ENCODE measurements around the gene NAV2.

Gene NAV2

GRCh38 chr11:19962801-19963175, 250.2 kb downstream of the NAV2 start:
- Histone ChIP-seq H3K9ac (ENCODE audit: low read length) (no peak overlapping the region), H3K9me2 (replicated peaks; ENCODE audit: insufficient read depth, low read length) (no peaks in the 10 kb centered on the region), H3K27me3 (replicated peaks; ENCODE audit: insufficient read depth, low read length) (no peaks in the 10 kb centered on the region), H3K36me3 (replicated peaks; ENCODE audit: insufficient read depth, low read length) (no peaks in the 10 kb centered on the region), H3F3A (ENCODE audit: insufficient read depth, low read length) (no peaks in the 10 kb centered on the region), H3K4me2 (ENCODE audit: low read depth, low read length) (no peak overlapping the region), H4K20me1 (ENCODE audit: insufficient read depth, low read length) (no peaks in the 10 kb centered on the region), H3K27ac (ENCODE audit: low read length) (no peak overlapping the region), H3K4me3 (ENCODE audit: low read length) (no peak overlapping the region), H3K4me1 (ENCODE audit: low read length) (no peaks in the 10 kb centered on the region), H2AFZ (ENCODE audit: low read length) (no peak overlapping the region), H3K79me2 (ENCODE audit: low read length) (no peaks in the 10 kb centered on the region), H3K9me3 (replicated peaks; ENCODE audit: insufficient read depth, low read length) (no peaks in the 10 kb centered on the region)
- no peak for TF ChIP-seq EZH2phosphoT487 (IDR thresholded peaks at IDR 0.05; ENCODE audit: low read length)
- no peak for TF ChIP-seq CTCF (IDR thresholded peaks at IDR 0.05; ENCODE audit: low read length)
- TF ChIP-seq EZH2 (optimal IDR thresholded peaks at IDR 0.05; ENCODE audit: low read depth, low read length), result no peak
- no peak for DNase-seq

DNA sequence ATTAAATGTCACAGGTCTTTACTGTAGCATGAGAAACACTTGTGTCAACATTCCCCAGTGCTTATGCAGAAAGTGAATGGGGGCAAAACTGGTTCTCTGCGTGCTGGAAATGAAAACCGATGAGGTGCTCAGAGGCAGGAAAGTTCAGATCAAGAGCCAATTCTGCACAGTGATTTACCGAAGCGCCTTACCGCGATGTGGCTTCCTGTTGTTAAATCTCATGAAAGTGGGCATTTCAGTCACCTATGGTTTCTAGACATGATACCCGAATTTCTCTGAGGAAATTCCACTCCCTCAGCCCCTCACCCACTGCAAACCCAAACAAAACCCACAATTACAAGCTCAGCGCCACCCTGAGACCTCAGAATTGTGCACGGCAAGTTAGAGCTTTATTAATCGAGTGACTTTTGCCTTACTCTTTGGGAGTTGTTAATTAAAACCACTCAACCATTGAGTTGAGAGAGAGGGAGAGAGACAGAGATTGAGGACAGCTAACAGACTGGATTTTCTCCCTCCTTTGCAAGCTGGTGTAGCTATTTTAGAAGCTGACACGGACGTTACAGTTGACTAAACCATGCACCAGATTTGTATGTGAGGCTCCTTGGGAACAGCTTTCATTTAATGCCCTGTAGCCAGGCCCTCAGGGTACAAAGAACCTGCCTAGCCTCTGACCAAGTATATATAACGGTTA, 251.2 kb downstream of the NAV2 start:
- no peak overlapping the region for H3K4me3 ChIP-seq (ENCODE audit: low read length)
- no peak overlapping the region for H3K4me2 ChIP-seq (ENCODE audit: low read depth, low read length)
- DNase-seq, result no peak
- no peaks in the 10 kb centered on the region for H3K36me3 ChIP-seq (replicated peaks; ENCODE audit: insufficient read depth, low read length)
- no peak overlapping the region for H3K27ac ChIP-seq (ENCODE audit: low read length)
- no peaks in the 10 kb centered on the region for H3K27me3 ChIP-seq (replicated peaks; ENCODE audit: insufficient read depth, low read length)
- H2AFZ ChIP-seq (ENCODE audit: low read length), result no peak overlapping the region
- H4K20me1 ChIP-seq (ENCODE audit: insufficient read depth, low read length), result peaks cover 4% of the 10 kb centered on the region; the same call in 1 of the 2 replicates
- no peaks in the 10 kb centered on the region for H3K9me3 ChIP-seq (replicated peaks; ENCODE audit: insufficient read depth, low read length)
- no peaks in the 10 kb centered on the region for H3K9me2 ChIP-seq (replicated peaks; ENCODE audit: insufficient read depth, low read length)
- no peaks in the 10 kb centered on the region for H3K79me2 ChIP-seq (ENCODE audit: low read length)
- TF ChIP-seq EZH2phosphoT487 (IDR thresholded peaks at IDR 0.05; ENCODE audit: low read length) (no peak), EZH2 (optimal IDR thresholded peaks at IDR 0.05; ENCODE audit: low read depth, low read length) (no peak), CTCF (IDR thresholded peaks at IDR 0.05; ENCODE audit: low read length) (no peak)
- no peak overlapping the region for H3K9ac ChIP-seq (ENCODE audit: low read length)
- peaks cover 5% of the 10 kb centered on the region for H3K4me1 ChIP-seq (ENCODE audit: low read length)
- H3F3A ChIP-seq (ENCODE audit: insufficient read depth, low read length), result peaks cover 3% of the 10 kb centered on the region; the same call in 1 of the 2 replicates

DNA sequence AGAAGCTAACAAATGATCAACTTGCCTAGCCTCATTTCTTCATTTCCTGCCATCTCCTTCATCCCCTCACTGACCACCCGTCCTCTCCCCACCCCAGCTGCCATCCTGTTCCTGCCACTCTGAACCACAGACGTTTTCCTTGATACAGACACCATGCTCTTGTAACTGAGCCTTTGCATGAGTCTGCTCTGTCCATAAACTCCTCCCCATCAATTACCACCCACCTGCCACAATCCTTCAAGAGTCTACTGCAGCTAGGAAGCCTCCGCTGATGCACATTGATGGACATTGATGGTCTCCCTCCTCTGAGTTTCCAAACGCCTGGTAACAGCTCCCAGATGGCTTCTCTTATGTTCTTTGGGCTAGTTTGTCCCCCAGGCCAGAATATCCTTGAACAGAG, 253.8 kb downstream of the NAV2 start:
- H3K9ac ChIP-seq (ENCODE audit: low read length), result no peak overlapping the region
- peaks cover 15% of the 10 kb centered on the region for H3F3A ChIP-seq (ENCODE audit: insufficient read depth, low read length)
- no peak overlapping the region for H3K27ac ChIP-seq (ENCODE audit: low read length)
- DNase-seq, result no peak
- no peak for TF ChIP-seq CTCF (IDR thresholded peaks at IDR 0.05; ENCODE audit: low read length)
- TF ChIP-seq EZH2 (optimal IDR thresholded peaks at IDR 0.05; ENCODE audit: low read depth, low read length), result no peak
- TF ChIP-seq EZH2phosphoT487 (IDR thresholded peaks at IDR 0.05; ENCODE audit: low read length), result no peak
- no peak overlapping the region for H2AFZ ChIP-seq (ENCODE audit: low read length)
- H3K4me2 ChIP-seq (ENCODE audit: low read depth, low read length), result no peak overlapping the region
- no peaks in the 10 kb centered on the region for H3K36me3 ChIP-seq (replicated peaks; ENCODE audit: insufficient read depth, low read length)
- no peaks in the 10 kb centered on the region for H3K9me3 ChIP-seq (replicated peaks; ENCODE audit: insufficient read depth, low read length)
- H3K4me3 ChIP-seq (ENCODE audit: low read length), result no peak overlapping the region
- peaks cover 8% of the 10 kb centered on the region; the same call in 1 of the 2 replicates for H4K20me1 ChIP-seq (ENCODE audit: insufficient read depth, low read length)
- no peaks in the 10 kb centered on the region for H3K27me3 ChIP-seq (replicated peaks; ENCODE audit: insufficient read depth, low read length)
- peaks cover 21% of the 10 kb centered on the region for H3K4me1 ChIP-seq (ENCODE audit: low read length)
- no peaks in the 10 kb centered on the region for H3K79me2 ChIP-seq (ENCODE audit: low read length)
- no peaks in the 10 kb centered on the region for H3K9me2 ChIP-seq (replicated peaks; ENCODE audit: insufficient read depth, low read length)
